ENCODE measurements around the gene CDC42BPB. TPM values are rescaled to one million over a fixed set of nuclear protein-coding genes. Genes with fewer than 3 reads are reported as not detected.

CDC42BPB gene
- total RNA-seq, 1 experiment from 2014 or later = 103 TPM

DNA sequence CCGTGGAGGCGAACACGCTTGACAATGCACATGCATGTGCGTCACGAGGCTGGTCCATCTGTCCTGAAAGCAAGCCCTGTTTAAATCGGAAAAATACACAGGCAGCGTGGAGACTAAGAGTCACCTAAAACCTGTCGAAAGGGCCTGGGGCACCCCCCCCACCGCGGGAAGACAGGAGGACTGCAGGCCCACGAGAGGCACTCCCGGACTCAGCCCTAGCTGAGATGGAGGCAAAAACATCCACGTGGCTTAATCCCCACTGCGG is 54.1 kb downstream of the CDC42BPB start:
- WGBS (ENCODE audit: extremely low coverage, insufficient read length, low lambda C conversion rate) = no CpG with 5 or more reads among the region's 14 CpGs
- Mint-ChIP-seq H3K36me3 (ENCODE audit: insufficient read depth in 1 of 3, low read depth in 3 of 3) (peaks cover 13 to 70% (median 42%) of the 10 kb centered on the region in 3 experiments; a peak in 6 of 7 replicates), H3K27ac (no peak overlapping the region), H3K27me3 (ENCODE audit: low read depth) (no peaks in the 10 kb centered on the region), H3K4me1 (no peaks in the 10 kb centered on the region), H3K4me3 (no peak overlapping the region), H3K9me3 (no peaks in the 10 kb centered on the region)
- Histone ChIP-seq H3K9ac (ENCODE audit: extremely low read depth, insufficient read length, low read length) (no peak overlapping the region), H2BK15ac (ENCODE audit: low read depth, low read length) (no peak overlapping the region), H2BK20ac (ENCODE audit: low read depth, low read length, poor library complexity, severe bottlenecking) (no peak overlapping the region), H3K4me2 (ENCODE audit: insufficient read depth, insufficient read length, low read length) (no peak overlapping the region), H4K20me1 (ENCODE audit: control insufficient read depth, insufficient read depth, insufficient read length) (no peaks in the 10 kb centered on the region), H3K23ac (ENCODE audit: insufficient read length, low read depth, low read length) (no peak overlapping the region), H2AFZ (ENCODE audit: low read length) (no peak overlapping the region), H3K79me2 (ENCODE audit: insufficient read depth, low read length) (no peaks in the 10 kb centered on the region; the same call in 1 of the 2 replicates), H3T11ph (ENCODE audit: low read length) (no peak overlapping the region), H2AK5ac (ENCODE audit: insufficient read length, low read length) (no peak overlapping the region), H3K79me1 (ENCODE audit: insufficient read depth, low read depth, low read length, poor library complexity, severe bottlenecking) (no peaks in the 10 kb centered on the region), H3K4ac (ENCODE audit: low read depth, low read length) (no peak overlapping the region), H3K23me2 (ENCODE audit: insufficient read length, low read depth, low read length, poor library complexity, severe bottlenecking) (no peaks in the 10 kb centered on the region), H3K9me3 (ENCODE audit: control insufficient read depth, low read depth, low read length) (no peaks in the 10 kb centered on the region), H2BK120ac (ENCODE audit: low read depth, low read length, poor library complexity, severe bottlenecking) (no peak overlapping the region), H2BK12ac (ENCODE audit: insufficient read length, low read depth, low read length) (no peak overlapping the region), H4K91ac (ENCODE audit: insufficient read length, low read depth, low read length) (no peak overlapping the region), H4K8ac (replicated peaks; ENCODE audit: insufficient read length, low read depth, low read length) (no peak overlapping the region), H4K5ac (ENCODE audit: insufficient read length, low read depth, low read length) (no peak overlapping the region), H3K56ac (ENCODE audit: insufficient read length, low read depth, low read length) (no peak overlapping the region), H2BK5ac (ENCODE audit: insufficient read length, low read length) (no peak overlapping the region), H3K4me1 (ENCODE audit: insufficient read depth, low read length) (no peaks in the 10 kb centered on the region), H3K14ac (ENCODE audit: insufficient read depth, low read length) (no peak overlapping the region), H3K18ac (ENCODE audit: insufficient read length, low read depth, low read length) (no peak overlapping the region), H3K27ac (ENCODE audit: insufficient read length, low read depth, low read length) (no peak overlapping the region), H3K27me3 (ENCODE audit: insufficient read depth, low read length) (no peaks in the 10 kb centered on the region)
- TF ChIP-seq, protein P1, sequence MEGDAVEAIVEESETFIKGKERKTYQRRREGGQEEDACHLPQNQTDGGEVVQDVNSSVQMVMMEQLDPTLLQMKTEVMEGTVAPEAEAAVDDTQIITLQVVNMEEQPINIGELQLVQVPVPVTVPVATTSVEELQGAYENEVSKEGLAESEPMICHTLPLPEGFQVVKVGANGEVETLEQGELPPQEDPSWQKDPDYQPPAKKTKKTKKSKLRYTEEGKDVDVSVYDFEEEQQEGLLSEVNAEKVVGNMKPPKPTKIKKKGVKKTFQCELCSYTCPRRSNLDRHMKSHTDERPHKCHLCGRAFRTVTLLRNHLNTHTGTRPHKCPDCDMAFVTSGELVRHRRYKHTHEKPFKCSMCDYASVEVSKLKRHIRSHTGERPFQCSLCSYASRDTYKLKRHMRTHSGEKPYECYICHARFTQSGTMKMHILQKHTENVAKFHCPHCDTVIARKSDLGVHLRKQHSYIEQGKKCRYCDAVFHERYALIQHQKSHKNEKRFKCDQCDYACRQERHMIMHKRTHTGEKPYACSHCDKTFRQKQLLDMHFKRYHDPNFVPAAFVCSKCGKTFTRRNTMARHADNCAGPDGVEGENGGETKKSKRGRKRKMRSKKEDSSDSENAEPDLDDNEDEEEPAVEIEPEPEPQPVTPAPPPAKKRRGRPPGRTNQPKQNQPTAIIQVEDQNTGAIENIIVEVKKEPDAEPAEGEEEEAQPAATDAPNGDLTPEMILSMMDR (conservative IDR thresholded peaks at IDR 0.05) = no peak
- DNase-seq = no peak

All from H9 (cell line).